Measurements from ENCODE around the gene RANBP10.

DNA sequence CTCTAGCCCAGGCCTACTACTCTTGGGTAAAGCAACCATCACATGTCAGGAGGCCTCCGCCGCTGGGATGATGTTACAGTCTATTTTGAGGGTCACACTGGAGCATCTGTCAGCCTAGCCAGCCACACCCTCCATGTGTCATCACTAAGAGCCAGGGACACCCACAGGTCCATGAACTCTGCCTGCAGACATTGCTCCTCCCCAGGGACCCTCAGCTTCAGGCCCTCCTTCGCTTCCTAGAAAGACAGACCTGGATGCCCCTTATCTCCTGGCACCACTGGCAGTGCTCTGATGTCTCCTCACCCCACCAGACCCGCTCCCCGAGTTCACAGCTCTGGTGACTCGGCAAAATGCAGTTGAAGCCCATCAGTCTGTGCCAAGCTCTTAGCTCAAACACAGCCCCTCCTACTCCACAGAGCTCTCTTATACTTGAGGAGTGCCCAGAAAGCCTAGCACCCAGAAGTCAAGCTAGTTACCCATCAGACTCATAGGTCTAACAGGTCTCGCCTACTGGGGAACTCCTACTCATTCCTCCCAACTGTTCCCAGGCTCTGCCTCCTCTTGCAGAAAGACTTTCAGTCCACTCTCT lies 5.9 kb downstream of the RANBP10 start:
- TF ChIP-seq, protein P1, sequence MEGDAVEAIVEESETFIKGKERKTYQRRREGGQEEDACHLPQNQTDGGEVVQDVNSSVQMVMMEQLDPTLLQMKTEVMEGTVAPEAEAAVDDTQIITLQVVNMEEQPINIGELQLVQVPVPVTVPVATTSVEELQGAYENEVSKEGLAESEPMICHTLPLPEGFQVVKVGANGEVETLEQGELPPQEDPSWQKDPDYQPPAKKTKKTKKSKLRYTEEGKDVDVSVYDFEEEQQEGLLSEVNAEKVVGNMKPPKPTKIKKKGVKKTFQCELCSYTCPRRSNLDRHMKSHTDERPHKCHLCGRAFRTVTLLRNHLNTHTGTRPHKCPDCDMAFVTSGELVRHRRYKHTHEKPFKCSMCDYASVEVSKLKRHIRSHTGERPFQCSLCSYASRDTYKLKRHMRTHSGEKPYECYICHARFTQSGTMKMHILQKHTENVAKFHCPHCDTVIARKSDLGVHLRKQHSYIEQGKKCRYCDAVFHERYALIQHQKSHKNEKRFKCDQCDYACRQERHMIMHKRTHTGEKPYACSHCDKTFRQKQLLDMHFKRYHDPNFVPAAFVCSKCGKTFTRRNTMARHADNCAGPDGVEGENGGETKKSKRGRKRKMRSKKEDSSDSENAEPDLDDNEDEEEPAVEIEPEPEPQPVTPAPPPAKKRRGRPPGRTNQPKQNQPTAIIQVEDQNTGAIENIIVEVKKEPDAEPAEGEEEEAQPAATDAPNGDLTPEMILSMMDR (IDR thresholded peaks at IDR 0.05): no peak
- TF ChIP-seq POLR2A (IDR thresholded peaks at IDR 0.05): no peak
